HG02973 (cell line): Measurements from ENCODE around the gene DCC.

Experiments used
- ATAC-seq: cut with Tn5 transposase; IDR thresholded peaks from one replicate; pipeline ENCODE4 v1.9.1; 2021; ENCODE audit warnings: moderate library complexity; ENCODE audit not compliant: unreplicated experiment

DCC gene, protein sequence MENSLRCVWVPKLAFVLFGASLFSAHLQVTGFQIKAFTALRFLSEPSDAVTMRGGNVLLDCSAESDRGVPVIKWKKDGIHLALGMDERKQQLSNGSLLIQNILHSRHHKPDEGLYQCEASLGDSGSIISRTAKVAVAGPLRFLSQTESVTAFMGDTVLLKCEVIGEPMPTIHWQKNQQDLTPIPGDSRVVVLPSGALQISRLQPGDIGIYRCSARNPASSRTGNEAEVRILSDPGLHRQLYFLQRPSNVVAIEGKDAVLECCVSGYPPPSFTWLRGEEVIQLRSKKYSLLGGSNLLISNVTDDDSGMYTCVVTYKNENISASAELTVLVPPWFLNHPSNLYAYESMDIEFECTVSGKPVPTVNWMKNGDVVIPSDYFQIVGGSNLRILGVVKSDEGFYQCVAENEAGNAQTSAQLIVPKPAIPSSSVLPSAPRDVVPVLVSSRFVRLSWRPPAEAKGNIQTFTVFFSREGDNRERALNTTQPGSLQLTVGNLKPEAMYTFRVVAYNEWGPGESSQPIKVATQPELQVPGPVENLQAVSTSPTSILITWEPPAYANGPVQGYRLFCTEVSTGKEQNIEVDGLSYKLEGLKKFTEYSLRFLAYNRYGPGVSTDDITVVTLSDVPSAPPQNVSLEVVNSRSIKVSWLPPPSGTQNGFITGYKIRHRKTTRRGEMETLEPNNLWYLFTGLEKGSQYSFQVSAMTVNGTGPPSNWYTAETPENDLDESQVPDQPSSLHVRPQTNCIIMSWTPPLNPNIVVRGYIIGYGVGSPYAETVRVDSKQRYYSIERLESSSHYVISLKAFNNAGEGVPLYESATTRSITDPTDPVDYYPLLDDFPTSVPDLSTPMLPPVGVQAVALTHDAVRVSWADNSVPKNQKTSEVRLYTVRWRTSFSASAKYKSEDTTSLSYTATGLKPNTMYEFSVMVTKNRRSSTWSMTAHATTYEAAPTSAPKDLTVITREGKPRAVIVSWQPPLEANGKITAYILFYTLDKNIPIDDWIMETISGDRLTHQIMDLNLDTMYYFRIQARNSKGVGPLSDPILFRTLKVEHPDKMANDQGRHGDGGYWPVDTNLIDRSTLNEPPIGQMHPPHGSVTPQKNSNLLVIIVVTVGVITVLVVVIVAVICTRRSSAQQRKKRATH (N-terminal part only)

DNA sequence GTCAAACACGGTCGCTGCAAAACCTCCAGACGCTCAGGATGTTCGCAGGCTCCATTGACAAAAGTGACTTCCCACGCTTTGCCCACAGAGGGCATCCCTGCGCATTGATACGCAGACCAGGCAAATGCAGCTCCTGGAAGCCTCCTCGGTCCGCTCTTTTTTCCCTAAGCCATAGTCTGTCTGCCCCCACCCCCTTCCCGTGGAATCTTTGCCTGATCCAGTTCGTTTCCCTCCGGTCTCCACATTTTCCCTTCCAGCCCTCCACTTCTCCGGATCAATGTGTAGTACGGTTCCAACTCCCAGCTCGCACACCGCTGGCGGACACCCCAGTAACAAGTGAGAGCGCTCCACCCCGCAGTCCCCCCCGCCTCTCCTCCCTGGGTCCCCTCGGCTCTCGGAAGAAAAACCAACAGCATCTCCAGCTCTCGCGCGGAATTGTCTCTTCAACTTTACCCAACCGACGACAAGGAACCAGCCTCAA, at the start of gene DCC:
Gene DCC (plus strand): TSS at position 307 of the 481 bp plus-strand sequence. CDS start 591 bp downstream, outside the sequence.
- no peak for ATAC-seq

DNA sequence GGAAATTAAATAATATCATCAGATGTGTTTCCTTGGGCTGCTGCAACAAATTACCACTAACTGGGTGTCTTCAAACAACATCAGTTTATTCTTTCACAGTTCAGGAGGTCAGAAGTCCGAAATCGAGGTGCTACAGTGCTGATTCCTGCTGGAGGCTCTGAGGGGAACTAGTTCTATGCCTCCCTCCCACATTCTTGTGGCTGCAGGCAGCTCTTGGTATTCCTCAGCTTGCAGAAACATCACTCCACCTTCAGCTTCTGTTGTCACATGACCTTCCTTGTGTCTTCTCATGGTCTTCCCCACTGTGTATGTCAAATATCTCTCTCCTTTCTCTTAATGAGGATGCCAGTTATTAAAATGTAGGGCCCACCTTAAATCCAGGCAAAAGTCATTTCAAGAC, 29.3 kb upstream of the DCC start:
- no peak for ATAC-seq

DNA sequence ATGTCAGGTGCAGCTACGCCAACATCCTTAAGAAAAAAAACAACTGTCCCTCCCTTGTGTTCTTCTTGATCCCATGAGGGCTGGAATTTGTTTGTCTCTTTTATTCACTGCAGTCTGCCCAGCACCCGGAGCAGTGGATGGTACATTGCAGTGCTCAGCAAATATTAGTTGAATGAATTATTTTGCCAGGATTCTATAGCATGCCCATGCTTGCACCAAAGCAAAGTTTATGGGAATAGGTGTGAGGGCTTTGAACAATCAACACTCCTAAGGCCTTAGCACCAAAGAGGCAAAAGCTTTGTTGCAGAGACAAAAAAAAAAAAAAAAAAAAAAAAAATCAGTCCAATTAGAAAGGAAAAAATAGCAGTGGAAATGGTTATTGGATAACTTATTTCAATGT, 28.7 kb upstream of the DCC start:
- ATAC-seq = no peak

DNA sequence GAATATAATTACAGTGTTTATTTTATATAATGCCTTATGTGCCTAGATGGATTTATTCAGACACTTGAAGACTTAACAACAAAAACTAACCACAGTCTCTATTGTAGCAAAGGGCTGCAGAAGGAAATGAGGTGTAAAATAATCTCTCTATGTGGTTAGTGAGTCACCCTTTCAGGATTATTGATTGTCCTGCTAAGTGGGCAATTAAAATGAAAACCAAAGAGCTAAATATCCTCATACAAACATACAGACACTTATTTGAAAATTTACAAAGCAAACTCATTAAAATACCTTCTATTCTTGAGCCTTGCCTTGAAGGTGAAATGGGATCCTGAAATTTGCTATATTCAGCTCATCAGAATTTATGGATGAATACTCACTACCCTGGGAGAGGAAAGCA, 27.7 kb upstream of the DCC start:
- no peak for ATAC-seq

DNA sequence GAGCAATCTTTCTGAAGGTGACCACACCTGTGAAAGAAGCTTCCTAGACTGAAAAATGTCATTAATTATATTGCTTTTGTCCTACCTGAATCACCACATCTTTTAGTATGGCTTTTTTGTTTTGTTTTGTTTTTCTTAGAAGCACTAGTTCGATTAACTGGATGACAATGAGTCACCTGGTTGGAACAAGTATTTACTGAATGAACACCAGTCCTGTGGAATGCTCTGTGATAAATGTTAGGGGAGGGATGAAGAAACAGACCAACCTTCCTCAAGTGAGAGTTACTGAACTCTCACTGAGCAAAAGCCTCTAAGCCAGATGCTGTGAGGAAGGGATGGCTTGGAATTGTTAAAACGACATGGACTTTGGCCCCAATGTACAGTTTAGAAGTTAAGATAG, 26.8 kb upstream of the DCC start:
- no peak for ATAC-seq

DNA sequence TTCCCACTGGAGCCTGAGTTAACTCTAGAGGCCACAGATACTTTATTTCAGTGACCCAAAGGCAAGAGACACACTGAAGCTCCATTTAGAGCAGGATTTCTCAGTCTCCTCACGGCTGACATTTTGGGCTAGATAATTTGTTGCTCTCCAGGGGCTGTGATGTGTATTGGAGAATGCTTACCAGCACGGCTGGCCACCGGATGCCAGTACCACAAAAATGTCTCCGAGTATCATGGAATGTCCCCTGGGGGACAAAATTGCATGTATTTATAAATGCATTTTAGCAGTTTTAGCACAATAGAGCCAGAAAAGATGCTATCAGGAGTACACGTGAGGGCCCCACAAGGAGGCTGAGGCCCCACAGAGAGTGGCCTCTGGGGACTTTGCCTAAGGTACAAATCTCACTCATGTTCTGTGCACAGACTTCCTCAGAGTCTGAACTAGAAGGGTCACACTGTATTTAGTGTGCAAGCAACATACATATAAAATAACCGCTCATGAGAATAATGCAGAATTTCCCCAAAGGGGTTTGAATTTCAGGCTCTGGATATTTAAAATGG, 20.5 kb upstream of the DCC start:
- no peak for ATAC-seq

DNA sequence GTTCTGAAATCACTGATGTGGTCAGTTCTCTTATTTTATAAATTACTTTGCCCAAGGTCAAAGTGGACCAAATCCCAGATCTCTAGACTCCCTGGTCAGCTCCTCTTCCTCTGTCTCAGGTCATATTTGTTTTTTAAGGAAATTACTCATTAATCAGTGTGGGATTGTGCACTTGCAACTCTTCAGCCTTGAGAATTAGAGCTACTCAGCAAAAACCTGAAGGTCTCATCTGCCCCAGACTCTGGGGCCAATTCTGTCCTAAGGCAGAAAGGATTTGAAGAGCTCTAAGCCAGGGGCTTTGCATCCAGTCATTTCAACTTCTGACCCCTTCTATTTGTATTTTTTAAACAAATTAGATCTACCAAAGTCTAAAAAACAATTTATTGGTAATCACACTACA, 17.7 kb upstream of the DCC start:
- ATAC-seq = no peak

DNA sequence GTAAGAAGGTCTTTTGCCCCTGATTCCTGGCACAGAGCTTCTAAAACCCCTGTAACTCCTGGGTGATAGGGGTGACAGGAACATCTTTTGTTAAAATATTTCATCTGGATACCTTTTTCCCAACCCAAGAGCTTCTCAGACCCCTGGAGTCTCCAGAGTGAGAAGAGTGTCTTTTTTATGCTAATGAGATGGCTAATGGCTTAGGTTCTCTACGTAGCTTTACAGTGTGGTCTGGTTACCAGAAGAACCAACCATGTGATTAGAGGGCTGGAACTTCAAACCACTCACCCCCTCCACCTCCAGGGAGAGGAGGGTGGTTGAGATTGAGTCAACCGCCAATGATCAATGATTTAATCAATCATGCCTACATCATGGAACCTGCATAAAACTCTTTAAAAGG, 16.2 kb upstream of the DCC start:
- no peak for ATAC-seq

DNA sequence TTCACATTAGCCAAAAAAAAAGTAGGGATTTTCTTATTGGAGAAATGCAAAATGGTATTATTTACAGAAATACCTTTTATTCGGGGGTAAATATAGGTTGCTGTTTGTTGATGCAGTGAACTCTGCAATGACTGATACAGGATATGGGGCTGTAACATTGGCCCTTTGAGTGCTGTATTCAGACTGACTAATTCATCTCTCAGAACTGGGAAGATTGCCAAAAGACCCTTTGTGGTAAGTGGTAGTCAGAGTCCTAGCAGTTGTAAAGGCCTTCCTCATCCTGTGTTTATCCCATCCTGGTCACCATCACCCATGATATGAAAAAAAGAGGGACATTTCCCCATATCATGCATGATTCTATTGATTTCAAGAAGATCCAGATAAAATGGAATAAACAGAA, 14.0 kb upstream of the DCC start:
- no peak for ATAC-seq

DNA sequence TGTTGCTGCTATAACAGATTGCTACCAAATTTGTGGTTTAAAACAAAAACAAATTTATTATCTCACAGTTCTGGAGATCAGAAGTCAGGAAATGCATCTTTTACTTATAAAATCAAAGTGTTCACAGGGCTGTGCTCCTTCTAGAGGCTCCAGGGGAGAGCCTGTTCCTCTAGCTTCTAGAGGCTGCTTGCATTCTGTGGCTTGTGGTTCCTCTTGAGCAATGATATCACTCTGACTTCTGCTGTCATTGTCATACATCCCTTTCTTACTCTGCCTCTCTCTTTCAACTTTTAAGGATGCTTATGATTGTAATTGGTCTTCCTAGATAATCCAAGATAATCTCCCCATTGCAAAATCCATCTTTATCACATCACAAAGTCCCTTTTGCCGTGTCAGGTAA, 6.1 kb upstream of the DCC start:
- ATAC-seq = no peak

DNA sequence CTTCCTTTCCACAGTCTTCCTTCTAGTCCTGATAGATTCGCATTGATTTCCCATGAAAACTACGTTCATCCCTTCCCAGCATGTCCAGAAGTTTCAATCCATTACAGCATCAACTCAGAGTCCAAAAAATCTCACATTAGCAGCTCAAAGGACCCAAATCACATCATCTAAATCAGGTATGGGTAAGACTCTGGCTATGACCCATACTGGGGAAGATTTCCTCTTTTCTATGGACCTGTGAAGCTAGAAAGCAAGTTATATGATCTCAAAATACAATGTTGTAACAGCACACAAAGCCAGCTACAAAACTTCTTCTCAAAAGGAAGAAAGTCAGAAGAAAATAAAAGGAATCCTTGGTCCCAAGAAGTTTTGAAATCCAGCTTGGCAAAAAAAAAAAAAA, 5.7 kb upstream of the DCC start:
- no peak for ATAC-seq

DNA sequence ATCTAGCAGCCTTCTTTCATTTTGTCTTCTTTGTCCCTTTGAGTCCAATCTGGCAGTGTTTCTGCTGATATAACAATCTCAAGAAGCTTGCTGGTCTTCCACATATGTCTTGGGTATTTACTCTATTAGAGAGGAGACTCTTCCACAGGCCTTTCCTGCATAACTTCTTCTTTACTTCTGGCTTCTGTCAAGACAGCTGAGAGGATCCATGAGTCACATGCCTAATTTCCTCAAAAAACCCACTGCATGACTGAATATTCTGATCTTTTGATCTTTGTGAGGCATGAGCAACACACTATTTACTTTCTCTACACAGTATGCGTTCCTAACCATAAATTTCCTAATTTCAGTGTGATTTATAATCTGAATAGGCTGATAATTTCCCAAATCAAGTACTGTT, 5.1 kb upstream of the DCC start:
- ATAC-seq = no peak

DNA sequence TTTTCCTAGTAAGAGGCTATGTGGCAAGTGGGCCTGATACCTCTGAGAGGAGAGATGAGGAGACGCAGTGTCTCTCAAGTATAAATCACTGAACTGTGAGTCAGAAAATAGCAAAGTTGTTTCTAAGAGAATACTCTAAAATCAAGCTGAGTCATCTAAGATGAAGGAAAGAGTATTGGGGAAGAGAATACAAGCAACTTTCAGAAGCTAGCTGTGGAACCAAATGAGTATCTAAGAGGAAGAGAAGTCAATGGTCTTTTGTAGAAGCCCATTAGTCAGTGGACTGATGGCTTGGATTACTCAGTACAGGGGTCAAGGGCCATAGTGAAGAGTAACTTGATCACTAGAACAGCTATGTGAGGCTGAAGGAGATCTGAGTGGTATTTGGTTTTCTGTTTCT, 2.7 kb upstream of the DCC start:
- ATAC-seq = no peak

DNA sequence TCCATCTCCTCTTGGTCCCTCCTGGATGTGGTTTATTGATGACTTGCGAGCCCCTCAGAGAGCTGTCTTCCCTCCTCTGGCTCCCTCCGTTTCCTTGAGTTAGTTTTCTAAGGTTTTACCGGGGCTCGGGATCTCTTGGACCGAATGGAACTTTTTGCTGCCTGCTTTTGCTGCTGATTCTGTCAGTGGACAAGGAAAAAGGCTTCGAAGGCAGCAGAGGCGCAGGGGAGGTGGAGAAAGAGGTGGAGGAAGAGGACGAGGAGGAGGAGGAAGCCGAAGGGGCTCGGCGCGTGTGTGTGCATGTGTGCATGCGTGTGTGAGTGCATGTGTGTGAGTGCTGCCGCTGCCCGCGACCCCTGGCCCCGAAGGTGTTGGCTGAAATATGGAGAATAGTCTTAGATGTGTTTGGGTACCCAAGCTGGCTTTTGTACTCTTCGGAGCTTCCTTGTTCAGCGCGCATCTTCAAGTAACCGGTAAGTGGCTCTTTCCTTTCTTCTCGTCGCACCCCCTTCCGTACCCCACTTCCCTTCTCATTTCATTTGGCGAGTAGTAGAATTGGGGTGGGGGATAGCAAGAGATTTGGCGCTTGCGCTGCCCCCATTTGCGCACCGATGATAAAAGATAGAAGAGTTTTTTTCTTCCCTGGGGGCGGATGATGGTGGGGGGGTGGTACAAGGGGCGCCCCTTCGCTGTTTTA, 557 bp downstream of the DCC start:
- ATAC-seq = no peak

DNA sequence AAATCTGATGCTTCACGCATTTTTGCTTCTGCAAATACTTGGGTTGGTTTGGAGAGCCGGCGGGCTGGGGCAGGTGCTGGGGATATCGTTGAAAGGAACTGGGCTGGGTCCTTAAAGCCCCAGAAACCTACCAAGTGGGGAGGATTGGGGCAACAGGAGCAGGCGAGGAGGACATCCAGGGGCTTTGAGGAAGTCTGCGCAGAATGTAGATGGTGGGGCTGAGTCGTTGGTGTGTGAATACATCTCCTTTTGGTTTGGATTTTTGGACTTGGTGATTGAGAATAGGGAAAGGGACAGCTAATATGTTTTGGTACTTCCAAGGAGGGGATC, 1.1 kb downstream of the DCC start:
- no peak for ATAC-seq

DNA sequence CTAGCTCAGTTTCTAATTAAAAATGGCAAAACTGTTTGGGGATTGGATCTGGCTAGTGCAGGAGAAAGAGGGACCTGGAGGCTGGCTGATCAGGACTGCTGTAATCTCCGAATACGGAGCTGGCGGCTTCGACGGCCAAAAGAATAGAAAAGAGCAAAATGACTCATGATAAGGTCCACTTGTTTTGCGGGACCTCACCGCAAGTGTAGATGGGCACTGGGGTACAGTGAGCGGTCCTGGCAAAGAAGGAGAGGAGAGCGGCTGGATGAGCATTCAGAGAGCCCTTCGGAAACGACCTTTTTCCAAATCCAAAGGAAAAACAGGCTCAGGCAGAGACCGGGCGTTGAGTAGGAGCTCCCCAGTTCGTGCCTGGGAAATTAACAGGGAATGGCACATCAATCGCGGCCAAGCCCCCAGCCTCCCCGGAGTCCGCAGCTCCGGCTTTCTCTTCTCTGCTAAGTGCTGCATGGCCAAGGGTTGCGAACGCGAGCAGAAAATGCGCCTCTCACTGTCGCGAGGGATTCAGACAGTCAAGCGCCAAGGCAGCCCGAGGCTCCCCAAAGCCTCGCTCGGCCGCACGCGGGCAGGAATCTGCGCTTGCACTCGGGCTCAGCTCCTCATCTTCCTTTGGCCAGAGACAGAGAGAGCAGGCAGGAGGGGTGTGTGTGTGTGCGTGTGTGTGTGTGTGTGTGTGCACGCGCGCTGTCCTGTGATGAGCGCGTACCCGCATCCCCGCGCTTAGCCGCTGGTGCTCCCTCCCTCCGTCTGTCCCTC, 1.8 kb downstream of the DCC start:
- no peak for ATAC-seq

DNA sequence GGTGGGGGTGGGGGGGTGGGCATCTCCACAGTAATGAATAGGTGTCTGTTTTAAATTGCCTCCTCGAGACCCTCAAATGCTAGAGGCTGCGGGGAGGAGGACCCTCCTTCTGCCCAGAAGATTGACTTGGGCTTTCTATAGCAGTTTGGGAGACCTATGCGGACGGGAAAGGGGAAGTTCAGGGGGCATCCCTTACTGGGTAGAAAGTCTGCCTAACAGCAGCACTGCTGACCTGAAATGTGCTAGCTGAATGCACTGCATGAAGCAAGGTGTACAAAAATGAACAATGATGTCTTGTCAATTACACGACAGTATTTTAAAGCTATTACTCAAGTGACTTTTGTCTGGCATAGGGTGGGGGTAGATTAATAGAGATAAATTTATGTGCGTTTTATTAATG, 2.5 kb downstream of the DCC start:
- no peak for ATAC-seq

DNA sequence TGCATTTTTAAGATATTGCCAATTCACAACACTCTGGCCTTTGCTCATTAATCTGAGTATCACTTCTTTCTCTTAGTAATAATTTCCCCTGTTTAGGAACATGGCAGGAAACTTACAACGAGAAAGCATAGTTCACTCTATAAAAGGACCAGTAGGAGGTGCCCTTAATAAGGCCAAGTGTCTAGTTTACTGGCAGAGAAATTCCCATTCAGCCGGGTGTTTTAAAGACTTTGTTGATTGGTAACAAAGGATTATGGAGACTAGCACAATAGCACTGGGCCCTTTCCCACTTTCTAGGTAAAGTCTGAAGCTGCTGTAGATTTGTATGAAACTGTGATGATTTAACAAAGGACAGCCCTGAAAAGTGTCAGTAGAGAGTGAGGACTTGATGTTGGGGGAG, 3.1 kb downstream of the DCC start:
- ATAC-seq = no peak

DNA sequence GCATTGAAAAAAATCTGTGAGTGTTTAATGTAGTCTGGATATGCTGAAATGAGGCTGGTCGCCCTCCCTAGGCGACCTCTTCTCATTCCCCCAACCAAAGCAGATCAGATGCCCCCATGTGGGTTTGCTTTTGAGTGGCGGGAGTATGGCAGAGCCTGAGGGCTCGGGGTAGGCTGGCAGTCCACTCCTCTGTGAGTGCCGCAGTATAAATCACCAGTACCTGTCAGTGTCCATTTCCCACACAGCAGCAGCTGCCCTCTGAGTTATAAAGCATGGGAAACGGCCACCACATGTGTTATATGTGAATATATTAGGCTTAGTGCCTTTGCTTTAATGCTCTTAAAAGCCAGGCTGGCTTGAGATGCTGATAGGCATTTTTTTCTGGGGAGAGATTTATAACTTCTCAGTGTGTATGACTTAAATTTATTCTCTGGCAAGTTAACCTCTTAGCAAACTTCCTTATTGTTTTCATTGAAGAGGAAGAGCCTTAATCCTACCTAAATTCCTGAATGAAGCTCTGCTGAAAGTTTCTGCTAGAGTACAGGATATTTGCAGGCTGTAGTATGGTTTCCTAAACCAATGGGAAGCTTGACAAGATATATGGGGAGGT, 3.8 kb downstream of the DCC start:
- no peak for ATAC-seq

DNA sequence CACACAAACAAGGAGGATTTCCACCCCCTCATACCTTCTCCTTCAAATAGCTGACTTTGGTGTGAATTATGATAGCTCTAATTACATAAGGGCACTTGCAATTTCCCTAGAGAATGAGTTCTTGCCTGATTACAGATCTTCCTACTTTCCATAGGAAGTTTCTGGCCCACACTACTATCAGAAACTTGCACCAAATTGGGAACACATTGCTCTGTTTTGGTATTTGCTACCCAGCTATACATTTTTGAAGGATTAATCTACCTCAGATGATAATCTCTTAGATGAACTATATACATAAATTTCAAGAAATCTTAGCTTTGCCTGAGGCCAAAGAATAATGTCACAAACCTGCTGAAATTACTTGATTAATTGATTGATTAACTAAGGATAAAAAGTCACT, 4.9 kb downstream of the DCC start:
- ATAC-seq = no peak
